Stimulated activated CD8-positive, alpha-beta memory T cell treated with anti-CD3 and anti-CD28 coated beads, Interleukin-15, amount 100 ng/mL, for 4 hours (primary cell): ENCODE results near the gene PHF1.

Experiments used
- DNase-seq, 2 donors: peaks; one replicate each; pipeline ENCODE4 v3.0.0-alpha.2; 2020; ENCODE audit warnings: low read depth in 2 of 2

Gene PHF1

DNA sequence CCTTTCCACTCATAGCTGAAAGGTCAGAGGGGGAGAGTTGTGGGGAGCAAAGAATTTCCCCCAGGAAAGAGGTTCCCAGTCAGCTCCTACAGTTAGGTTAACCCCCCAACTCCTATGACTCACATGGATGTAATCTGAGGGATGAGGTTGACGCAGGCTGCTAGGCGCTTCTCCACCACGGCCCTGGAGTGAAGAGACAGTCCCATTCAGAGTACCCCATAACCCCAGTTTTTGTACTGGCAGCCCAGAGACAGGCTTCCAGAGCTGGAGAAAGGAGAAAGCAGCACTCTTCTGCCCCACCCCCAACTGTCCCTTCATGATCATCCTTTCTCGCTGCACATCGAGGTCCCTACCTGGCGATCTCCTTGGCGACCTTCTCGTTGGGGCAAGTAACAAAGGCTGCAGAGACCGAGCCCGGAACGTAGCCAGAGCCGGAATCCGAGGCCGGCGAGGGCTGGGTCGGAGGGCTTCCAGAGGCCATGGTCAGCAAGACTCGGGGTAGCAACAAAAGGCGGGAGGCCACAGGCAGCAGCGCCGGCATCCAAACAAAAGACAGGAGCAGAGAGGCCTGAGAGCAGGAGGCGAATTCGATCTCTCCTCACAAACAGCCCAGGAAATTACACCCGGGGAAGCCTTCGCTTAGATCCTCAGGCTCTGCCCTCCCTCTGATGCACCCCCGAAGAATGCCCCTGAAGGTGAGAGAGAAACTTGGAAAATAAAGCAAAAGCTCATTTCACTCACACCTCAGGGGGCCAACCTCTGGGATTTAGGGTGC, 6.5 kb downstream of the PHF1 start:
- DNase-seq = no peak

DNA sequence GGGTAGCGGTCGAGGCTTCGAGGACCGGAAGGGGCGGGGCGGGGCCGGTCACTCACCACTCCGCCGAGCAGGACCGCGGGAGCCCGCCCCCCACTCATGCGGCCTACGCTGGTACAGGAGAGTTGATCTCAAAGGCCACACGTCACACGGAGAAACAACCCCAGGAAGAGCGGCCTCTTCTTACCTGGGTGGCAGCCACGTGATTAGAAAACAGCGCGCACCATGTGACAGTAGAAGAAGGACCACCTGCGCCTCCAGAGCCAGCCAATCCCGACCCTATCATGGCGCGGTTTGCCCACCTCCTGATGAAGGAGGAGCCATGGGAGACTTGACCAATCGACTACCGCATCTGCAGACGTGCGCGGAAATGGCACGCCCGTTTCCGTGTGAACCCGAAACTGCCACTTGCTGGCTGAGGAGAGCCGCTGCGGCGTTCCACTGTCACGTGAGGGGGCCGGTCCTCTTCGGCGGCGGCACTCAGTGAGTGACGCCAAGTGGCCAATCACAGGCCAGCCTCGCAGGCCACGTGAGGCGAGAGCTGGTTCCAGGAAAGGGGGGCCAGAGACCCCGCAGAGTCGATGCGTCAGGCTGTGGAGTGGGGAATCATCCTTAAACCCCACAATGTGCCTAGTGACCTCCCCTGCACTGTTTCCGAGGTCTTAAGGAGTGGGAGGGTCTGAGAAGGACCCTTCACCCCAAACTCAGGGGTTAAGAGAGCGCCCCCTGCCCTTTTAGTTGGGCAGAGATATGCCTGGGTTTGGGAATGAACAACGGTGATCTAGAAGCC, 7.3 kb downstream of the PHF1 start, which contains the start of gene CUTA:
CUTA (minus strand) TSS at position 205 of the 787 bp plus-strand sequence; CDS start at position 98, 107 bp downstream.
- DNase-seq = peak; percentile 99

DNA sequence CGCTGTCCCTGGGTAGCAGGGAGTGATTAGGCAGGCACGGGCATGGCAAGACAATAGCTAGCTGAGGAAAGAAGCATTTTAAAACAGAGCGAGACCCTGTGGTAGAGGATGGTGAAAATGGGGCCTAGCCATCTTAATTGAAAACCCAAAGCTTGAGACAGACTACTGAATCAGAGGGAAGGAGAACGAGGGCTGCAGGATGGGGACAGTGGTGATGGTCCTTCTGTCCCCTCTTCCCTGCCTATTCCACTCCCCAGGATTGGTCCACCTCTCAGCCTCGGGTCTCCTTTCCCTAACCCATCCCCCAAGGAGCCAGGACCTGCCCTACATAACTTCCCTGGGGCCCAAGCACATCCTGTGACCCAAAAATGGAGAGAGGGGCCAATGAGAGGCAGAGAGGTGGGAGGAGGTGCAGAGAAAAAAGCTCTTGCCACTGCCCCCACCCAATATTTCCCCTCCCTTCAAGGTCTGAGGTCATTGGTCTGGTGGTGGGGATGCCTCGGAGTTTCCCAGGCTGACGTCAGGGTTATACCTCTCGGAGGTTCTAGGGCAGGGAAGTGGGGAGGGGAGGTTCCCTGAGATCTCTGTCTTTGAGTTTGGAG, 8.0 kb downstream of the PHF1 start:
- no peak for DNase-seq

GRCh38 chr6:33419580-33420490, 9.0 kb downstream of the PHF1 start, which contains the start of gene SYNGAP1:
Gene SYNGAP1 (plus strand): TSS chr6:33420065. CDS start chr6:33420265, 200 bp downstream.
- DNase-seq = no peak

DNA sequence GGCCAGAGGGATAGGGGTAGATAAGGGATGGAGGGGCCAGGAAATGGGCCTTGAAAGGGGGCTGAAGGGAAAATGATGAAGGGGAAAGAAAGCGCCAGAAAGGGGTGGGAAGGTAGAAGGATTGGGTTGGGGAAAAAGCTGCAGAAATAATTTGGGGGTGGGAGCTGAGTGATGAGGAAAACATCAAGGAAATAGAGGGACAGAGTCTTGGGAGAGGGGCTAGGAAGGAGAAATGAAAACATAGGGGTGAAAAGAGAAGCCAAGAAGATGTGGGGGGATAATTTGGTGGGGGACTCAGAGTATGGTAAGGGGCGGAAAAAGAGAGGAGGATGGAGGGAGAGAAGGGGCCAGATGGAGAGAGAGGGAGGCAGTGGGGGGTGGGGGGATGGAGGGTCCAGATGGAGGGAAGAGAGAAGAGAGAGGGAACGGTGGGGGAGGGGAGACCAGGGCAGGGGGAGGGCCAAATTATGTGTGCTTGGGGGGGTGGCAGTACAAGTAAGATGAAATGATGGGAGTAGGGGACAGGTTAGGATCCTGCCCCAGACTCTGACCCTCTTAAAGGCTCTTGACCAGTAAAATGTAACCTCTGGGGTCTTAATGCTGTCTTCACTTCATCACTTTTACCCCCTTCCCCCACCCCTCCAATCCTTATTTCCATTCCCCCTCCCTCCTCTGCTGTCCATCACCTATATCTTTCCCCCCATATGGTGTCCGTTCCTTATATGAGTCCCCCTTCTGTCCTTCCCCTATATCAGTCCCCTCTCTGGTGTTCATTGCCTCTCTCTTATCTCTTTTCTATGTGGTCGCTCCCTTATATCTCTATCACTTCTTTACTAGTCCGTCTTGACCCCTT, 9.9 kb downstream of the PHF1 start:
- no peak for DNase-seq

DNA sequence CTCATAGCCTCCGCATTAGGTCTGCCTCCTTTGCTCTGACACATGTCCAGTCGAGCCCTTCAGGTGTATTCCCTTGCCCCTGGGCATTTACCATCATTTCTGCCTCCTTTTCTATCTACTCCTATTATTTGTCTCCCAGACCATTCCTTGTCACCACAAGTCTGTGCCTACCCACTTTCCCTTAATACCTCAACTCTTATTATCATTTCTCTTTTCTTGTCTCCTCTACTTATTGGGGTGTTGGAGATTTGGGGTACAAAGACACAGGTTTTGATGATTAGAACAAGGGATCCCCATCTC, 10.5 kb downstream of the PHF1 start:
- DNase-seq = no peak

GRCh38 chr6:33423777-33424176, 13.0 kb downstream of the PHF1 start:
- DNase-seq = no peak

DNA sequence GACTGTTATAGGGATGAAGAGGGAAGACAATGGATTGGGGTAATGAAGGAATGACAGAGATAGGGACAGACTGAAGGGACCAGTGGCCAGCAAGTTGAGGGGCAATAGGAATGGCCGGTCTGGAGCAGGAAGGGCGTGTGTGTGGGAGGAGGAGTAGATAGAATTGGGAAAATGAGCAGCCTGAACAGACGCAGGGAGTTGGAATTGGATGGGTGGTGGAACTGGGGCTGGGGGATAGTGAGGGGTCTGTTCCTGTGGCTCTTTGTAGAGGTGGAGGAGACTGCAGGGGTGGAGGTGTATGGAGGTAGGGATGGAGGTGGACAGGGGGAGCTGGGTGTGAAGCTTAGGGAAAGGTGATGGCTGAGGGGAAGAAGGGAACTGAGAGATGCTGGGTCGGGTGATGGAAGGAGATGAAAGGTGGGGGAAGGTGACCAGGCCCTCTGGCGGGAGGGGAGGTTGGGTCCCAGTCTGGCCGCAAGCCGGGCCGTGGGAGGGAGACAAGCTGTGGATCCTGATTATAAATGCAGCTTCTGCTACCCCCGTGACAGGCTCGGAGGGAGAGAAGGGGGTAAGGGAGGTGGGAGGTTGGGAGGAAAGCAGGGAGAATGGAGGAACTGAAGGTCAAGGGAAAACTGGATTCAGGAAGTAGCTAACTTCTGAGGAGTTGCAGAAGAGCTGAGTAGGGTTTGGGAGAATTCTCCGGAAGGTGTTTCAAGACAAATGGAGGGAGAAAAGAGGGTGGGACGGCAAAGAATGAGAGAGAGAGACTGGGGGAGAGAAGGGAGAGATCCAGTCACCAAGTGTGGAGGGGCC, 14.2 kb downstream of the PHF1 start:
- DNase-seq = no peak

- peak; percentile 68 to 70 for DNase-seq
Observed at GRCh38 chr6:33425668-33426577, 15.1 kb downstream of the PHF1 start.

GRCh38 chr6:33426590-33427511, 16.0 kb downstream of the PHF1 start:
- no peak for DNase-seq

DNA sequence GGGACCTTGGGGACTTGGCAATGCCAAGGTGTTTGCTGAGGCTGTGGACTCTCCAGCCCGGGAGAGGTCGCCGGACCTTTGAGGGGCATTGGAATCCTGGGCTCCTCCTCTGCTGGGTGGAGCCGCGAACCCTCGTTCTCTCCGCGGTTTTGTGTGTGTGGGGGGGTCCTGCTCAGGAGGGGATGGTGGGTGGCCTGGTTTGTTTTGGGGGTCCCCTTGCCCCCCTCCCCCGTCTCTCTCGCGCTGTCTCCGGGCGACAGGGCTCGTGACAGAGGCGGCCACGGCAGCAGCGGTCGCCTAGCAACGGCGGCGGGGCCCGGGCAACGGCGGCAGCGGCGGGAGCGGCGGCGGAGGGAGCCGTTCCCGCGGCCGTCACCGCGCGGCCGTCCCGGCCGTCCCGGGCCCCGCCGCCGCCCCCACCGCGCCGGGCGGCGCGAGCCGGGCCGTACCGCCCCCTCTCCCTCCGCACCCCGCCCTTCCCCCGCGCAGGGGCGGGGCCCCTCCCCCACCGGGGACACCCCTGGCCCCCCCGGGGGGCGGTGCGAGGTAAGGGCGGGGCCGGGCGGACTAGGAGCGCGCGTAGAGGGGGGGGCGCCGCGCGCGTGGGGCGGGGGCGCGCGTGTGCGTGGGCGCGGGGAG, 16.9 kb downstream of the PHF1 start:
- DNase-seq = peak in 1 of 2 donors; percentile 50

DNA sequence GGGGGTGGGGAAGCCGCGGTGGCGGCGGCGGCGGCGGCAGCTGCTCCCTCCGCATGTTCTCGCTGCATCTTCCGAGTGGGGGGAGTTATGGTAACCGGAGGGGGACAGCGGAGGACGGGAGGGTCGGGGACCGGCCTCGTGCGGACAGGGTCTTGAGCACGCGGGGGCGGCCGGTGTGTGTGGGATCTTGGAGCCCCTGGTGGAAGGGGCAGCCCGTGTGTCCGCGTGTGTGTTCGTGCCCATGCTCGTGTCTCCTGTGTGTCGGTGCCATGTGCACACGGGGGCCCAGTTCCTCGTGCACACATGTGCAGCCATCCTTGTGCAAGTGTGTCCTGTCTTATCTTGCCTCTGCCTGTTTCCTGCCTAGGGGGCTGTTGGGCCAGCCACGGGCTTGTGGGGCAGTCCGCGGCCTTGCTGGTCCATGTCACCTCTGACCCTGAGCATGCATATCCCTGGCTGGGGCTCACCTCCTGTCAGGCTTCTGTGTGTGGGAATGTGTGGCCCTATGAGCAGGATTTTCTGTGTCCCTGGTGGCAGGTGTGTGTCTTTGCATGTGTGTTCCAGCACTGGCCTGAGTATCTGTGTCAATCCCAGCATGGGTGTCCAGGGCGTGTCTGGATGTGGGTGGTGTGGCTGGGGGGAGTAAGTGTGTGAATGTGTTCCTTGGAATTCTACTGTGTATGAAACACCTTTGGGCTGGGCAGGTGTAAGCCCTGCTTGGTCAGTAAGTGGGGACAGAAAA, 17.6 kb downstream of the PHF1 start:
- no peak for DNase-seq

DNA sequence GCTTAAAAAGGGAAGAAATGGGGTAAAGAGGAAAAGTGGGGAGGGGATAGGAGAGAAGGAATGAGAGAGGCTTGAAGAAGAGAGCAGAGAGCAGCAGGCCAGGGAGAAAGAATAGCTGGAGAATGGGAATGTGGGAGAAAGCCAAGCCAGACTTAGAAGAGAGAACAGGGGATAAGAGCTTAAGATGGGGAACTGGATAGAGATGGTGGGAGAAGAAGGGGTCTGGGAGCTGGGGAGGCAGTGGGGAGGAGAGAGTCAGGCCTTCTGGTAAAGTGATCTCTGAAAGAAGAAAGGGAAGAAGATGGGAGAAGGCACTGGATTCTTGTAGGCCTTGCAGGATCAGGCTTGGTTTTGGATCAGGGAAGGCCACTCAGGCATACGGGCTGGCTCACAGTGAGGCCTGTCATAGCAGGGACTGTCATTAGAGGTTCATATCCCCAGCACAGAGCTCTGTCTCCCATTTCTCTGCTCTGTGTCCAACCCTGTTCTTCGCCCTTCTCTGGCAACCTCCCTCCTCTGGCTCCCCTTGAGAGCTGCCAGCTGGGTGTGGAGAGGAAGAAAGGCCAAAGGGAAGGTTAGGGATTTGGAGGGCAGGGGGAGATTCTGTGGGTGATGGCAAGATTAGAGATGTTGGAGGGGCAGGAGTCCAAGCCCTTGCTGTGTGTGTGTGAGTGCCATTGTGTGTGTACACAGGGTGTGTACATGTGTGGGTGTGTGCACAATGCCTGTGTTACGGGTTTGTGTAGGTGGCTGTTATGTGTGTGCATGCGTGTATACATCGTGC, 18.3 kb downstream of the PHF1 start:
- DNase-seq = no peak

DNA sequence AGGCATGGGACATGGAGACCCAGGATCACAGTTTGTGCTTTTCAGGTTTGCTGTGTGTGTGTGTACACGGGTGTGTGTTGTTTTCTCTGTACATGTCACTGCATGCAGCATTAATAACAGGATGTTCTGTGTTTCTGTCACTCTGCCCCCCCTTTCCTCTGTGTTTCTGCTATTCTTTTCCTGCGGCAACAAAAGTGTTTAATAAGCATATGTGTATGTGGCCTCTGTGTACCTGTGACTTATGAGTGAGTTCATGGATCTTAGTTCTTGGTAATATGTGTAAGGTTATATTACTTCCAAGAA, 18.9 kb downstream of the PHF1 start:
- DNase-seq = no peak

GRCh38 chr6:33430334-33430733, 19.5 kb downstream of the PHF1 start:
- no peak for DNase-seq
